GM18508 (cell line): ENCODE data around the gene GCNT4.

ENCODE experiments used
- ATAC-seq: cut with Tn5 transposase; IDR thresholded peaks from one replicate; pipeline ENCODE4 v1.9.1; 2021; ENCODE audit warnings: moderate number of reproducible peaks; ENCODE audit not compliant: insufficient read depth, unreplicated experiment

The GCNT4 gene

DNA sequence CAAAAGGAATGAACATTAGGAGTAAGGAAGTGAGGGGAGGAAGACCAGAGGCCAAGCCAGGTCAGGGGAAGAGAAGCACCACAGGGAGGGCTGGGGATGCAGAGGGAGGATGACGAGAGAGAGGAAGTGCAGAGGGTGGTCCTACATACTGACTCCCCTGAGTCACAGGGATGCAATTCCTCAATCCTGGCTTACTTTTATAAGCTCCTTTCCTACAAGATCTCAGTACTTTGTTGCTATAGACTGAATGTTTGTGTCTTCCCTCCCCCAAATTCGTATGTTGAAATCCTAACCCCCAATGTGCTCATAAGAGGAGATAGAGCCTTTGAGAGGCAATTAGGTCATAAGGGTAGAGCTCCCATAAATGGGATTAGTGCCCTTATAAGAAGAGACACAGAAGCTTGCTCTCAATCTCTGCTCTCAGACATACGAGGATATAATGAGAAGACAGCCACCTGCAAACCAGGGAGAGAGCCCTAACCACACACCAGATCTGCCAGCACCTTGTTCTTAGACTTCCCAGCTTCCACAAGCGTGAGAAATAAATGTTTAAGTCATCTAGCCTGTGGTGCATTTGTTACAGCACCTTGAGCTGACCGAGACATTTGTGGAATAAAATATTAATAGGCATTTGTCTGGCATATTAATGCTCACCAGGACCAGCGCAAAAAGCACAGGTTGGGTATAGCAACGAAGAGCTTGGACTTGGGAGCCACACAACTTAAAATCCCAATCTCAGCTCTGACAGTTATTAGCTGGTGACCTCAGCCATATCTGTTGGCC lies 33.4 kb downstream of the GCNT4 start:
- ATAC-seq: no peak

DNA sequence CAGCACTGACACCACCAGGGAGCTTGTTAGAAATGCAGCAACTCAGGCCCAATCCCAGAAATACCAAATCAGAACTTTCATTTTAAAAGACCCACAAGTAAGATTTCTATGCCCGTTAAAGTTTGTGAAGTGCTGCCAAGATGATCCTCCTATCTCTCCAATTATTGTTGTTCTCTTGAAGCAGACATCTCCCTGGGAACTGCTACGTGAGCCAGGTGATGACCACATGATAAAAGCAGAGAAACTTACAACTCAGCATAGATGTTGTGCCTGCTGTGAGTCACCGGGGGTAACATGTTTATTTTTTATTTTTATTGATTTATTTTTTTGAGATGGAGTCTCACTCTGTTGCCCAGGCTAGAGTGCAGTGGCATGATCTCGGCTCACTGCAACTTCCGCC lies 34.4 kb downstream of the GCNT4 start:
- no peak for ATAC-seq

DNA sequence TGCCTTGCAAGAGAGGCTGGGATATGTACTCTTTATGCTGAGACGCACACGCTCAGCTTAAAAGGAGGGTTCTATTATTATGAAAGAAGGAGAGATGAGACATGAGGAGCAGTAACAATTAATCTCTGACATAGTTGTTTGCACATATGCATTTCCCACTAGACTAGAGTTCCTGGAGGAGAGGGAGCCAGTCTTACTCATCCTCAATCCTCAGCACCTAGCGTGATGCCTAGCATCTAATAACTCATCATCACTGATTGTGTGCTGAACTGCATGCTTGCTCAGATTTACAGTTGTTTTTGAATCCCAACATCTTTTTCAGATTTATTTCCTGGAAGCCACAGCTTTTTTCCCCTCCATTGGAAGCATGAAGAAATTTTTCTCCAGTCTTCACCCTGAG lies 35.5 kb downstream of the GCNT4 start:
- no peak for ATAC-seq

DNA sequence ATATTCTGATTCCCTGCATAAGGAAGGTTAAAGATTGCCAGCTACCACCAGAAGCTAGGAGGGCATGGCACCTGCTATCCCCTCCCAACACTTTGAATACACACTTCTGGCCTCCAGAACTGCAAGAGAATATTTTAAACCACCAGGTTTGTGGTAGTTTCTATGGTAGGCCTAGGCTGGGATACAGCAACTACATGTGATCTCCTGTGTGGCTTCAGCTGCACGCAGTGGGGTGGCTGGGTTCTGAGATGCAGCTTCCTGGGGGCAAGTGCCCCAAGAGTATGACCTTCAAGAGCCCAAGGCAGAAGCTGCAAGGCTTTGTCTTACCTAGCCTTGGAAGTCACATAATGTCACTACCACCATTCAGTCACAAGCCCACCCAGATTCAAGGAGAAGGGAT lies 39.6 kb downstream of the GCNT4 start:
- no peak for ATAC-seq

DNA sequence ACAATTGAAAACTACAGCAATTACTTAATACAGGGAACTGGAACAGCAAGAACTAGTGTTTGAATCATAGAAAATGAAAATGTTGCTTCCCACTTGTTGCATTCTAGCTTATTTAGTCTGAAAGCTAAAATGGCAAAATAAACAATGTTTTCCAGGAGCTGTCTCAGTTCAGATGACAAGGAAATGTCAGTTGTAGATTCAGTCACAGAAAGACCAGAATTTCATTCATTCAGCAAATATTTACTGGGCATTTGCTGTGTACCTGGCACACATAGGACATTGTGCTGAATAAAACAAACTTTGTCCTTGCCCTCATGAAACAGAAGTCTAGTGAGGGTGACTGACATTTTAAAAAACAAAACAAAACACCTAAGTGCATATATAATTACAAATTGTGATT lies 41.5 kb downstream of the GCNT4 start:
- ATAC-seq: no peak

DNA sequence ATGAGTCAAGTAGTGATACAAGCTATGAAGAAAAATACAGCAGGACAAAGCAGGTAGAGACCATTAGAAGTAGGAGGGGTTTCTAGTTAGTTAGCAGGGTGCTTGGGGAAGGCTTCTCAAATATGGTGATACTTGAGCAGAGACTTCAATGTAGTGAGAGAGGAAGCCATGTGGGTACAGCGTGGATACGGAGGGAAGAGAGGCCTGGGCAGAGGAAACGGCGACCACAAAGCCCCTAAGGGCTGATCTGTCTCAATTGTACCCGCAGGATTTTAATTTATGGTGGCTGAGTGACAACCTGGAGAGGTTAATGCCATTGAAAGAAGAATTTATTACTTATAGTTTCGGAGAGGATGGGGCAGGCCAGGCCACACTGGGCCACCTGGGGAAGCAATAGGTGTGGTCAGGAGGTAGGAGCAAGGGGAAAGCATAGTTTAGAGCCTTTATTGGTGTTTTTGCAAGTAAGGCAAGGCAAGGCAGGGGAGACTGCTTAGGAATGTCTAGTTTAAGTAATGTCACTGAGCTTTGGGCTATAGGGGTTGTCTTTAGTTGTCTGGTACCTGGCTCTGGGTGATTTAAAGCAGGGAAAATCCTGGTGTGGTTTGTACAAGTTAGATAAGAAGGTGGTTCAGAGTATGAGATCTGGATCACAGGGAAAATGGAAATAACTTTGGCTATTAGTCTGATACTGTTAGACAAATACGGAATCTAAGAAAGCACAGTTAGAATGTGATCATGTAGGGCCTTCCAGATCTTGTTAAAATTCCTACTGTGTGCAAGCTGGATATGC lies 42.6 kb downstream of the GCNT4 start:
- no peak for ATAC-seq

DNA sequence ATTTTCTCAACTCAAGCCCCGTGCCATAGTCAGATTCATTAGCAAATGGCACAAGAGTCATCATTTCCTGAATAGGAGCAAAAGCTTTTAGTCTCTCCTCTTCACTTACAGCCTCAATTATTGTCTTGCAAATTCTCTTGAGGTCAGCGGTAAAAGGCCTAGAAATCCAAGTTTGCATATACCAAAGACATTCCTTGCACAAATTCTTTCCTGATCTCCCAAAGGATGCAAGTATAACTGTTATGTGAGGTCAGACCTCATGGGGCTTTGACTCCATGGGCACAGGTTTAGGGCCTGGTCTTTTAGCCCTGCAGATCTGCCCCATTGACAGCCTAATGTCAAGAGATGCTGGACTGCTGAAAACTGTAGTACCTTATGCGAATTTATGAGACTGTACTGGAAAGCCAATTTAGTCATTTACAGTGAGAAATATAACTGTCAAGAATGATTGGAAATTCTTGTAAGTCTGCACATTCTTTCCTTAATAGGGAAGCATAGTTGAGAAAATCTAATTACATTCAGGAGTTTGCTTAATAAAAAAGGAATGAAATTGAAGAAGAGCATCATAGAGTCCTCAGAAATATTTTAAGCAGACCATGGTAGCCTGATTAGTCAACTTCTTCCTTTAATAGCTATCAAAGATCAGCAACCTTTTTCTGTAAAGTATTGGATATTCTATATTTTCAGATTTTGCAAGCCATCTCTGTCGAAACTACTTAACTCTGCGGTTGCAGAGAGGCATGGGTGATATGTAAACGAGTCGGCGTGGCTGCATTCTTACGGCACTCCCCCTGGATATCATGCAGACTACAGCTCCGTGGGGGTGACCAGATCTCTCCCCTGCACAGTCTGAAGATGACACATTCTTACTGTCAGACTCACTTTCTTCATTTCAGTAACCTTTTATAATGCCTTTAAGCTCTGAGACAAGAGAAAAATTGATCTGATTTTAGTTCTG lies 45.2 kb downstream of the GCNT4 start:
- no peak for ATAC-seq

DNA sequence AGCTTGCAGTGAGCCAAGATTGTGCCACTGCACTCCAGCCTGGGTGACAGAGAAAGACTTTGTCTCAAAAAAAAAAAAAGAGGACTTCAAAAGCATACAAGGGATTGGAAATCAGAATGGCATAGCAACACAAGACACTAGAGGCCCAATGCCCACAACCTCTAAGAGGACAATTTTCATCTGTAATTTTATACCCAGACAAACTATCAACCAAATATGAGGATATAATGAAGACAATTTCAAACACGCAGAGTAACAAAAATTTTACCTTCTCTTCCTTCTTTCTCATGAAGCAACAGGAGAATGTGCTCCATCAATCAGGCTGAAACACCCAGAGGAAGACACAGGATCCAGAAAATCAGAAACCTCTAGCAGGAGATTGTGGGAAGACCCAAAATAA lies 46.8 kb downstream of the GCNT4 start:
- no peak for ATAC-seq
